GM21528 (cell line): ENCODE results near the gene MLLT1.

ENCODE experiments used
- ATAC-seq: cut with Tn5 transposase; IDR thresholded peaks from one replicate; pipeline ENCODE4 v1.9.1; 2021; ENCODE audit warnings: mild to moderate bottlenecking, moderate library complexity; ENCODE audit not compliant: unreplicated experiment, low FRiP score

MLLT1 gene

GRCh38 chr19:6172074-6172863 is 107.5 kb downstream of the MLLT1 start:
- no peak for ATAC-seq

DNA sequence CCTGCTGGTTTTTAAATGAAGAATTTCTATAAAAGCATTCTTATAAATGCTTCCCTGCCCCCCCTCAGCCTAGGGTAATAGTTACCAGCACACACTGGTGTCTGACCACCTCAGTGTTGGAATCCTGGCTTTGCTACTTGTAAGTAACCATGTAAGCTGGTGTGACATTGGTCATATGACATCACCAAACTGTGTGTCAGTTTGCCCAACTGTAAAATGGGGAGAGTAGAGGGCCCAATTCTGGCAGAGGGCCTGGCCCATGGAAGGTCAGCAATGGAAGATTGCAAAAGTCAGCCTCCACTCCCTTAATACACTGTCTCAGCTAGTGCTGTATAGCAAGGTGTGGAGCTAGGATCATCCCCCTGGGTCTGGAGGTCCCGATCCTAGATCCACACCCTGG is 112.7 kb downstream of the MLLT1 start:
- ATAC-seq, result no peak

DNA sequence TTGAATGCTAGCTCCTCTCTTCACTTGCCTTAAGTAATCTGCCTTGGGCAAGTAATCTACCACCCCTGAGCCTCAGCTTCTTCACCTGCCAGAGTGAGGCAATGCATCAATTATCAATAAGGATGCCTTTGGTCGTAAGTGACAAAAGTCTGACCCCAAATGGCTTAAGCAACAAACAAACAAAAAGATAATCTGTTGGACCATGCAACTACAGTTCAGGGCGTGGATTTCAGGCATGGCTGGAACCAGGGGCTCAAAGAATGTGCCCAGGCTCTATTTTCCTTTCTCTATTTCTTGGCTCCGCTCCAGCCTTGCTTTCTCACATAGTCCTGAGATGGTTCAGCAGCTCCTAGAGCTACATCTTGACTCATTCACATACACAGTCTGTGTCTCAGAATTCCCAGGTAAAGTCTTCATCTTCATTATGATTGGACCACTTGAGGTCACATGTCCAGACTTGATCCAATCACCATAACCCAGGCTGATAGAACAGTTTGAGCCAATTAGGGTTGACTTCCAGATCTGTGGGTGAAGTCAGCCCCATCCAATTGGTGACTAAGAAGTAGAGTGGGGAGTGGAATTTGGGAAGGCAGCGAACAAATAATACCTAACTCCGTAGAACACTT is 114.8 kb downstream of the MLLT1 start:
- no peak for ATAC-seq

GRCh38 chr19:6161271-6161850 is 118.4 kb downstream of the MLLT1 start:
- ATAC-seq, result no peak
